ENCODE results near the gene KLHL13. TPM values are rescaled to one million over a fixed set of nuclear protein-coding genes. Genes with fewer than 3 reads are reported as not detected.

The KLHL13 gene
- total and polyA plus RNA-seq, 2 of the 8 experiments (the other 6 are each of a cell fraction or from before 2014, with no cell fraction given): 6.4 to 12.8 TPM

DNA sequence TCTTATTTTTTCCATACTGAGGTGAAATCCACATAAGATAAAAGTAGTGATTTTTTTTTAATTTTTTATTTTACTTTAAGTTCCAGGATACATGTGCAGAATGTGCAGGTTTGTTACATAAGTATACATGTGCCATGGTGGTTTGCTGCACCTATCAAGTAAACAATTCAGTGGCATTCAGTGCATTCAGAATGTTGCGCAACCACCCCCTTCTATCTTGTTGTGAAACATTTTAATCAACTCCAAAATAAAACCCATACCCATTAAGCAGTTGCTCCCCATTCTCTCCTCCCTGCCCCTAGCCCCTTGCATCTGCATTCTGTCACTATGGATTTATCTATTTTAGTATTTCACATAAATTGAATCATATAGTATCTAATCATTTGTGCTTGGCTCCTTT lies 121.2 kb downstream of the KLHL13 start:
- FAIRE-seq (no peak), DNase-seq (ENCODE audit: low read depth in 1 of 2, low spot score in 2 of 2) (no peak)
- ChIA-PET CTCF (ENCODE audit: partially characterized antibody) (interaction anchor here (3.1 kb wide), 1 partner anchor 10 kb away, joined by 8 read pairs; no protein-coding TSS in a partner anchor), POLR2A (ENCODE audit: partially characterized antibody) (no interaction called here)
- H3K9ac ChIP-seq (replicated peaks in 1 of 4; ENCODE audit: extremely low read depth in 1 of 4, low read depth in 3 of 4, low read length in 3 of 4): no peak overlapping the region
- no peak overlapping the region for H2BK5ac ChIP-seq (ENCODE audit: low read depth, low read length)
- TF ChIP-seq CEBPB (IDR thresholded peaks at IDR 0.05; ENCODE audit: low read depth, low read length) (peak; percentile 86), SP2 (IDR thresholded peaks at IDR 0.05; ENCODE audit: low read length) (no peak), YY1 (IDR thresholded peaks at IDR 0.05; ENCODE audit: low read depth, low read length) (no peak), KDM1A (IDR thresholded peaks at IDR 0.05; ENCODE audit: borderline replicate concordance, low read length) (no peak), RNF2 (IDR thresholded peaks at IDR 0.05; ENCODE audit: borderline replicate concordance, low read depth, low read length, missing control alignments, poor library complexity, severe bottlenecking) (no peak), RXRA (IDR thresholded peaks at IDR 0.05; ENCODE audit: insufficient read depth, low read depth, low read length) (no peak), MAFK (IDR thresholded peaks at IDR 0.05; ENCODE audit: low read depth, low read length) (no peak)
- 91% methylated on average over 1 of the region's 1 CpG; no CpG with 5 or more reads in 1 of the 2 experiments for WGBS, 2 experiments (ENCODE audit: extremely low coverage in 1 of 2, insufficient coverage in 1 of 2, insufficient read length in 1 of 2, insufficient replicate concordance in 2 of 2, low coverage in 1 of 2, low lambda C conversion rate in 2 of 2, missing lambda C conversion rate in 1 of 2)
- peaks cover 0 to 4% (median 0%) of the 10 kb centered on the region in 4 experiments; a peak in 1 of 7 replicates for H3K4me1 ChIP-seq (replicated peaks in 1 of 4; ENCODE audit: control insufficient read depth in 3 of 4, insufficient read depth in 4 of 4, low read length in 3 of 4)
- no peak overlapping the region for H3K4me3 ChIP-seq (ENCODE audit: extremely low read depth in 1 of 4, insufficient read depth in 2 of 4, low read depth in 3 of 4, low read length in 4 of 4)
- no peak overlapping the region for H3K4me2 ChIP-seq (ENCODE audit: insufficient read depth in 1 of 2, low read depth in 2 of 2, low read length in 2 of 2)
- H2AFZ ChIP-seq (ENCODE audit: low read length): no peak overlapping the region
- H3K4ac ChIP-seq (replicated peaks; ENCODE audit: insufficient read length, low read depth, low read length): no peak overlapping the region
- H3K27me3 ChIP-seq (replicated peaks in 1 of 4; ENCODE audit: control insufficient read depth in 3 of 4, extremely low read depth in 1 of 4, insufficient read depth in 3 of 4, low read length in 3 of 4): no peaks in the 10 kb centered on the region
- no peak overlapping the region for H2BK15ac ChIP-seq (ENCODE audit: low read length)
- H3K36me3 ChIP-seq (ENCODE audit: control insufficient read depth in 2 of 4, insufficient read depth in 4 of 4, low read length in 3 of 4): no peaks in the 10 kb centered on the region
- no peak overlapping the region for H3K14ac ChIP-seq (ENCODE audit: insufficient read length)
- no peak overlapping the region for H2BK12ac ChIP-seq (ENCODE audit: low read depth, low read length)
- no peaks in the 10 kb centered on the region for H3K9me3 ChIP-seq (ENCODE audit: insufficient read depth in 2 of 2, low read depth in 1 of 2, low read length in 1 of 2)
- H3K27ac ChIP-seq (ENCODE audit: low read depth, low read length): no peak overlapping the region
- H2AK5ac ChIP-seq (ENCODE audit: low read depth, low read length): no peak overlapping the region
- H3K79me2 ChIP-seq (ENCODE audit: control insufficient read depth in 1 of 2, insufficient read depth in 2 of 2, low read length in 2 of 2): no peaks in the 10 kb centered on the region
- H3K18ac ChIP-seq (ENCODE audit: extremely low read depth, low read length): no peak overlapping the region
- H3K56ac ChIP-seq (replicated peaks; ENCODE audit: insufficient read length, low read depth, low read length): no peak overlapping the region
- H3K23ac ChIP-seq (ENCODE audit: insufficient read length): no peak overlapping the region
- no peaks in the 10 kb centered on the region for H3K79me1 ChIP-seq (ENCODE audit: low read depth, low read length)
- H4K5ac ChIP-seq (ENCODE audit: insufficient read length, low read depth, low read length): no peak overlapping the region
- no peak overlapping the region for H2BK20ac ChIP-seq (ENCODE audit: low read length)
- no peak overlapping the region for H4K8ac ChIP-seq (ENCODE audit: extremely low read depth, insufficient read depth, low read length)
- no peaks in the 10 kb centered on the region for H4K20me1 ChIP-seq (replicated peaks in 1 of 2; ENCODE audit: control insufficient read depth in 1 of 2, insufficient read depth in 2 of 2, low read length in 2 of 2)
- no peaks in the 10 kb centered on the region for H3K23me2 ChIP-seq (ENCODE audit: low read depth, low read length)
- H2BK120ac ChIP-seq (replicated peaks; ENCODE audit: low read depth, low read length): no peak overlapping the region
- H4K91ac ChIP-seq (replicated peaks; ENCODE audit: insufficient read length, low read length): no peak overlapping the region

All from H1 (cell line).